ENCODE results near the gene GALNT2. TPM values are rescaled to one million over a fixed set of nuclear protein-coding genes. Genes with fewer than 3 reads are reported as not detected.

GALNT2 gene
- total and polyA plus RNA-seq, 9 donors, result 30.3 to 89.2 (median 79.2) TPM

GRCh38 chr1:230288641-230289349 lies 221.8 kb downstream of the GALNT2 start:
- Histone ChIP-seq H3K36me3 (ENCODE audit: control insufficient read depth, insufficient read depth, low read length) (no peaks in the 10 kb centered on the region), H3K4me3 (ENCODE audit: low read length) (no peak overlapping the region), H3K27me3 (ENCODE audit: control insufficient read depth, insufficient read depth, low read length) (peaks cover 11% of the 10 kb centered on the region), H3K9me3 (replicated peaks; ENCODE audit: control insufficient read depth, low read depth, low read length) (no peaks in the 10 kb centered on the region), H3K4me1 (ENCODE audit: control insufficient read depth, insufficient read depth, low read length) (peaks cover 10% of the 10 kb centered on the region), H3K27ac (ENCODE audit: low read length) (no peak overlapping the region)
- WGBS (ENCODE audit: insufficient coverage), result 81% methylated on average over 12 of the region's 14 CpGs
- no peak for DNase-seq

- H3K9me3 ChIP-seq (replicated peaks; ENCODE audit: control insufficient read depth, low read depth, low read length), result no peaks in the 10 kb centered on the region
- H3K4me1 ChIP-seq (ENCODE audit: control insufficient read depth, insufficient read depth, low read length), result peaks cover 10% of the 10 kb centered on the region
- peaks cover 11% of the 10 kb centered on the region for H3K27me3 ChIP-seq (ENCODE audit: control insufficient read depth, insufficient read depth, low read length)
- H3K27ac ChIP-seq (ENCODE audit: low read length), result no peak overlapping the region
- H3K4me3 ChIP-seq (ENCODE audit: low read length), result no peak overlapping the region
- WGBS (ENCODE audit: insufficient coverage), result no CpG with 5 or more reads among the region's 5 CpGs
- no peak for DNase-seq
- H3K36me3 ChIP-seq (ENCODE audit: control insufficient read depth, insufficient read depth, low read length), result no peaks in the 10 kb centered on the region
Measured at GRCh38 chr1:230289350-230289644, 222.3 kb downstream of the GALNT2 start.

- Histone ChIP-seq H3K4me3 (ENCODE audit: low read length) (no peak overlapping the region), H3K27ac (ENCODE audit: low read length) (no peak overlapping the region), H3K27me3 (ENCODE audit: control insufficient read depth, insufficient read depth, low read length) (peaks cover 11% of the 10 kb centered on the region), H3K9me3 (replicated peaks; ENCODE audit: control insufficient read depth, low read depth, low read length) (no peaks in the 10 kb centered on the region), H3K4me1 (ENCODE audit: control insufficient read depth, insufficient read depth, low read length) (peaks cover 10% of the 10 kb centered on the region), H3K36me3 (ENCODE audit: control insufficient read depth, insufficient read depth, low read length) (no peaks in the 10 kb centered on the region)
- no peak for DNase-seq
- 54% methylated on average over 12 of the region's 28 CpGs for WGBS (ENCODE audit: insufficient coverage)
Measured at GRCh38 chr1:230291731-230292620, 224.9 kb downstream of the GALNT2 start.

- H3K4me3 ChIP-seq (ENCODE audit: low read length), result no peak overlapping the region
- no peaks in the 10 kb centered on the region for H3K36me3 ChIP-seq (ENCODE audit: control insufficient read depth, insufficient read depth, low read length)
- H3K27ac ChIP-seq (ENCODE audit: low read length), result no peak overlapping the region
- WGBS (ENCODE audit: insufficient coverage), result 37% methylated on average over 11 of the region's 12 CpGs
- H3K4me1 ChIP-seq (ENCODE audit: control insufficient read depth, insufficient read depth, low read length), result peaks cover 10% of the 10 kb centered on the region
- no peak for DNase-seq
- H3K9me3 ChIP-seq (replicated peaks; ENCODE audit: control insufficient read depth, low read depth, low read length), result no peaks in the 10 kb centered on the region
- peaks cover 11% of the 10 kb centered on the region for H3K27me3 ChIP-seq (ENCODE audit: control insufficient read depth, insufficient read depth, low read length)
Measured at GRCh38 chr1:230292689-230293389, 225.8 kb downstream of the GALNT2 start.

GRCh38 chr1:230293390-230293700 lies 226.3 kb downstream of the GALNT2 start:
- 69% methylated on average over 3 of the region's 7 CpGs for WGBS (ENCODE audit: insufficient coverage)
- H3K27me3 ChIP-seq (ENCODE audit: control insufficient read depth, insufficient read depth, low read length), result peaks cover 9% of the 10 kb centered on the region
- H3K4me1 ChIP-seq (ENCODE audit: control insufficient read depth, insufficient read depth, low read length), result peaks cover 10% of the 10 kb centered on the region
- no peak overlapping the region for H3K4me3 ChIP-seq (ENCODE audit: low read length)
- no peaks in the 10 kb centered on the region for H3K36me3 ChIP-seq (ENCODE audit: control insufficient read depth, insufficient read depth, low read length)
- H3K27ac ChIP-seq (ENCODE audit: low read length), result no peak overlapping the region
- no peaks in the 10 kb centered on the region for H3K9me3 ChIP-seq (replicated peaks; ENCODE audit: control insufficient read depth, low read depth, low read length)
- DNase-seq, result peak; percentile 64

- DNase-seq, result no peak
- WGBS (ENCODE audit: insufficient coverage), result 78% methylated on average over 1 of the region's 3 CpGs
Measured at GRCh38 chr1:230295367-230295766, 228.3 kb downstream of the GALNT2 start.

GRCh38 chr1:230299191-230300006 lies 232.4 kb downstream of the GALNT2 start:
- H3K9me3 ChIP-seq (replicated peaks; ENCODE audit: control insufficient read depth, low read depth, low read length), result no peaks in the 10 kb centered on the region
- no peak overlapping the region for H3K27ac ChIP-seq (ENCODE audit: low read length)
- H3K27me3 ChIP-seq (ENCODE audit: control insufficient read depth, insufficient read depth, low read length), result no peaks in the 10 kb centered on the region
- H3K4me3 ChIP-seq (ENCODE audit: low read length), result no peak overlapping the region
- H3K4me1 ChIP-seq (ENCODE audit: control insufficient read depth, insufficient read depth, low read length), result peaks cover 17% of the 10 kb centered on the region
- WGBS (ENCODE audit: insufficient coverage), result 47% methylated on average over 12 of the region's 15 CpGs
- no peaks in the 10 kb centered on the region for H3K36me3 ChIP-seq (ENCODE audit: control insufficient read depth, insufficient read depth, low read length)
- DNase-seq, result peak; percentile 20

More at GRCh38 chr1:230295367-230295766, 228.3 kb downstream of the GALNT2 start:
- H3K9me3 ChIP-seq (replicated peaks; ENCODE audit: control insufficient read depth, low read depth, low read length), result no peaks in the 10 kb centered on the region
- peaks cover 9% of the 10 kb centered on the region for H3K27me3 ChIP-seq (ENCODE audit: control insufficient read depth, insufficient read depth, low read length)
- peaks cover 11% of the 10 kb centered on the region for H3K4me1 ChIP-seq (ENCODE audit: control insufficient read depth, insufficient read depth, low read length)
- H3K27ac ChIP-seq (ENCODE audit: low read length), result no peak overlapping the region
- no peaks in the 10 kb centered on the region for H3K36me3 ChIP-seq (ENCODE audit: control insufficient read depth, insufficient read depth, low read length)
- no peak overlapping the region for H3K4me3 ChIP-seq (ENCODE audit: low read length)

GRCh38 chr1:230300322-230301301 lies 233.6 kb downstream of the GALNT2 start:
- 59% methylated on average over 9 of the region's 26 CpGs for WGBS (ENCODE audit: insufficient coverage)
- no peak overlapping the region for H3K4me3 ChIP-seq (ENCODE audit: low read length)
- no peaks in the 10 kb centered on the region for H3K9me3 ChIP-seq (replicated peaks; ENCODE audit: control insufficient read depth, low read depth, low read length)
- H3K36me3 ChIP-seq (ENCODE audit: control insufficient read depth, insufficient read depth, low read length), result no peaks in the 10 kb centered on the region
- no peaks in the 10 kb centered on the region for H3K27me3 ChIP-seq (ENCODE audit: control insufficient read depth, insufficient read depth, low read length)
- H3K27ac ChIP-seq (ENCODE audit: low read length), result no peak overlapping the region
- peaks cover 17% of the 10 kb centered on the region for H3K4me1 ChIP-seq (ENCODE audit: control insufficient read depth, insufficient read depth, low read length)
- no peak for DNase-seq

- Histone ChIP-seq H3K9me3 (replicated peaks; ENCODE audit: control insufficient read depth, low read depth, low read length) (no peaks in the 10 kb centered on the region), H3K27ac (ENCODE audit: low read length) (no peak overlapping the region), H3K27me3 (ENCODE audit: control insufficient read depth, insufficient read depth, low read length) (no peaks in the 10 kb centered on the region), H3K36me3 (ENCODE audit: control insufficient read depth, insufficient read depth, low read length) (no peaks in the 10 kb centered on the region), H3K4me3 (ENCODE audit: low read length) (no peak overlapping the region), H3K4me1 (ENCODE audit: control insufficient read depth, insufficient read depth, low read length) (peaks cover 17% of the 10 kb centered on the region)
- WGBS (ENCODE audit: insufficient coverage), result 51% methylated on average over 8 of the region's 8 CpGs
- no peak for DNase-seq
Measured at GRCh38 chr1:230301322-230301721, 234.3 kb downstream of the GALNT2 start.

Data from muscle of leg (tissue), 11 donors.